HepG2 (cell line): ENCODE measurements around the gene SERPIND1. TPM values are rescaled to one million over a fixed set of nuclear protein-coding genes. Genes with fewer than 3 reads are reported as not detected.

Experiments
- AKNA ChIP-seq: sonication (generic); formaldehyde crosslinking; IDR thresholded peaks from 2 replicates; pipeline ENCODE4 v1.4.0; 2020; ENCODE audit warnings: missing genetic modification reagents, borderline replicate concordance
- CREB1 ChIP-seq, 2 experiments: fragments of 450-650 bp in 1 of 2; IDR thresholded peaks; 2 replicates each; pipeline ENCODE4 v1.6.1; 2016 to 2017; ENCODE audit warnings: control low read depth in 1 of 2, mild to moderate bottlenecking in 1 of 2, missing compliant biosample characterization in 1 of 2, missing genetic modification characterization in 1 of 2
- EHMT2 ChIP-seq: fragments of 200-600 bp; sonication (generic); IDR thresholded peaks from 2 replicates; pipeline ENCODE4 v1.7.0; 2017; ENCODE audit warnings: antibody characterized with exemption, low read depth, low read length, borderline replicate concordance
- ISL2 ChIP-seq: sonication (generic); formaldehyde crosslinking; IDR thresholded peaks from 2 replicates; pipeline ENCODE4 v1.5.0; 2020; ENCODE audit warnings: missing genetic modification reagents
- KMT2A ChIP-seq: sonication (generic); formaldehyde crosslinking; IDR thresholded peaks from 2 replicates; pipeline ENCODE4 v1.4.0; 2020; ENCODE audit warnings: missing genetic modification reagents
- PPARG ChIP-seq: conservative IDR thresholded peaks from 2 replicates; pipeline ENCODE4 v1.6.1; 2016; ENCODE audit warnings: missing biosample characterization, missing genetic modification reagents
- TCF12 ChIP-seq, 2 experiments: fragments of 450-650 bp in 1 of 2; sonication (generic) in 1 of 2; formaldehyde crosslinking in 1 of 2; IDR thresholded peaks; 2 replicates each; pipeline versions ENCODE4 v1.6.1 to v1.8.0; 2017 to 2022; ENCODE audit warnings: antibody characterized with exemption in 1 of 2, mild to moderate bottlenecking in 1 of 2, missing genetic modification reagents in 1 of 2, moderate library complexity in 1 of 2
- TIGD3 ChIP-seq: sonication (generic); formaldehyde crosslinking; IDR thresholded peaks from 2 replicates; pipeline ENCODE4 v1.5.1; 2020; ENCODE audit warnings: mild to moderate bottlenecking, missing genetic modification reagents, borderline replicate concordance
- ZNF335 ChIP-seq: sonication (generic); formaldehyde crosslinking; IDR thresholded peaks from 2 replicates; pipeline ENCODE4 v1.4.0; 2020; ENCODE audit warnings: missing genetic modification reagents
- ZNF891 ChIP-seq: sonication (generic); formaldehyde crosslinking; IDR thresholded peaks from 2 replicates; pipeline ENCODE4 v1.5.0; 2020; ENCODE audit warnings: mild to moderate bottlenecking, missing genetic modification reagents
- polyA plus RNA-seq, 8 experiments: library from polyadenylated mRNA; depleted of rRNA in 3 of 8; stranded (reverse) in 7 of 8; unstranded in 1 of 8; fragments of >200 nt; fragmentation: Illumina TruSeq in 4 of 8; extraction: Trizol in 4 of 8; gene quantifications; 2 replicates each; pipeline versions ENCODE4 v1.2.1 to v1.2.3, GENCODE V29; 2011 to 2016; ENCODE audit warnings: low read depth in 4 of 8, missing spikeins in 1 of 8, mixed read lengths in 1 of 8; ENCODE audit not compliant: insufficient read depth in 1 of 8
- total RNA-seq, 5 experiments: library from RNA; depleted of rRNA; stranded (reverse); fragments of >200 nt; fragmentation: Illumina TruSeq; extraction: Trizol; gene quantifications; 2 replicates each; pipeline ENCODE4 v1.2.3, GENCODE V29; 2016; ENCODE audit warnings: low read depth in 1 of 5

Gene SERPIND1
- total and polyA plus RNA-seq, 2 of the 13 experiments (the other 11 are each of a cell fraction or from before 2014, with no cell fraction given): 111 to 350 TPM

- TF ChIP-seq TCF12 (IDR thresholded peaks at IDR 0.05): no peak
- no peak for TF ChIP-seq TCF12 (CRISPR knock-in tag; IDR thresholded peaks at IDR 0.05)
- no peak for TF ChIP-seq EHMT2
- TF ChIP-seq PPARG (CRISPR knock-in tag): no peak
- no peak for TF ChIP-seq CREB1 (IDR thresholded peaks at IDR 0.05)
- no peak for TF ChIP-seq CREB1 (CRISPR knock-in tag; IDR thresholded peaks at IDR 0.05)
- TF ChIP-seq AKNA (CRISPR knock-in tag): no peak
- no peak for TF ChIP-seq ZNF335 (CRISPR knock-in tag)
- TF ChIP-seq ISL2 (CRISPR knock-in tag): no peak
- TF ChIP-seq ZNF891 (CRISPR knock-in tag): no peak
- no peak for TF ChIP-seq TIGD3
- no peak for TF ChIP-seq KMT2A (CRISPR knock-in tag)
Measured at GRCh38 chr22:20765938-20766337, 8.0 kb upstream of the SERPIND1 start (continued).
